Measurements from ENCODE around the gene MRPL18.
"Not testable (repeated sequence)": the region's sequence is repeated elsewhere in the genome, so short reads cannot be mapped to it uniquely, and the experiment has no call there.

Gene MRPL18

DNA sequence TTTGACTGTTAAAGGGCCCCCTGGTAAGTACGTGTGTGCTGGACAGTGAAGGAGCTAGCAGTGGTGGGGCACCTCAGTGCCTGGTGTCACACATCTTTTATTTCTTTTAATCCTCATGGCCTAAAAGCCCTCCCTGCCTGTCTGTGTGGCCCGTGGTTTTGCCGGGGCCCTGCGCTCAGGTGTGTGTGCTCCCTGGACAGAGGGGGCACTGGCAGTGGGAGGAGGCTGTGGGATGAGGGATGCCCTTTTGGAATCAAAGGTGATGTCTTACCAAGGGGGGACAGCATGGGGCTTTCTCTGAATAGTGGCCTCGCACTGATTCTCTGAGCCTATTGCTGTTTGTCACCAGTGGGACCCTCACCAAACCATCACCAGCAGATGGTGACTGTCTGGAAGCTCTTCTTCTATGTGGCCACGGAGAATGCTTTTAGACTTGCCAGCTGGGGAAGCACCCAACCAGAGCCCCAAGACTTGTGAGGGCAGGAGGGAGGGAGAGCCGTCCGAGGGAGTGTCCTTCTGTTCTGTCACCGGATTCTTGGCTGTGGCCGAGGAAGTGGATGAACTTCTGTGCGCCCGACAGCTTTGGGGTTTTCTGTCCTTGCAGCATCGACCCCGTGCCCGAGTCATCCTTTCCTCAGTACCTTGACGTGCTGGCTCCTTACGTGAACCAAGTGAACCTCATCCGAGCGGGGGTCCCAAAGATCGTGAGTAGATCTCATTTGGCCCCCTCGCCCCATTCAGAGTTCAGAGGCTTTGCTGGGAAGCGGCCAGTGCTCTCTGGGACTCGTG, 27.9 kb downstream of the MRPL18 start:
- DNase-seq, result no peak

GRCh38 chr6:159819098-159819497, 28.8 kb downstream of the MRPL18 start:
- DNase-seq, result no peak

DNA sequence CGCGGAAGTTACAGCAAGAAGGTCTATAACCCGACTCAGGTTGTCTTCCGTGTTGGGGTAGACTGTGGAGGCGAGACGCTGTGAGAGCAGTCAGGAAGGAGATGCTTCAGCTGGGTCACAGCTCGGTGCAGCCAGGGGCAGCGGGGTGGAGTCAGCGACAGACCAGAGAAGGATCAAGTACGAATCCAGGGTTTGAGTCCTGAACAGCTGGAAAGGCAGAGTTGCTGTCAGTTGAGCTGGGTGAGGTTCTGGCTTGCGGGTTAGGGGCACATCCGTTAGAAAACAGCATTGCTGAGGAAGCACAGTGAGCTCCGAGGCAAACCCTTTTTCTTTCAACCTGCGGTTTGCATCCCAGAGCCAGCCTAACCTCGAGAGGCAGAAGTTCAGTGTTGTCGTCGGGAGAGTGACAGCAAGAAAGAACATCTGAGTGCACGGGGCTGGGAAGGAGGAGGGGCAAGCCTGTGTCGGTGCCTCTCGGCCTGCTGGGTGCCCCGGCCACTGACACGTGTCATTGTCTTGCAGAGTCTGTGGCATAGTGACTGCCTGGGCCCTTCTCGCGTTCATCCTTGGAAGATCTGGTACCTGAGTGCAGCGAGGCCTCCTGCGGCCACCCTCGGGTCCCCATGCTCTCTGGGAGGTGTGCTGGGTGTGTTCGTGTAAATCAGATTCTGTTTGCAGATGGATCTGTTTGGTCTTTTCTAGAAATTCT, 29.8 kb downstream of the MRPL18 start:
- DNase-seq, result no peak

GRCh38 chr6:159821122-159821521, 30.9 kb downstream of the MRPL18 start:
- DNase-seq, result no peak

GRCh38 chr6:159821726-159822125, 31.5 kb downstream of the MRPL18 start:
- DNase-seq, result no peak

DNA sequence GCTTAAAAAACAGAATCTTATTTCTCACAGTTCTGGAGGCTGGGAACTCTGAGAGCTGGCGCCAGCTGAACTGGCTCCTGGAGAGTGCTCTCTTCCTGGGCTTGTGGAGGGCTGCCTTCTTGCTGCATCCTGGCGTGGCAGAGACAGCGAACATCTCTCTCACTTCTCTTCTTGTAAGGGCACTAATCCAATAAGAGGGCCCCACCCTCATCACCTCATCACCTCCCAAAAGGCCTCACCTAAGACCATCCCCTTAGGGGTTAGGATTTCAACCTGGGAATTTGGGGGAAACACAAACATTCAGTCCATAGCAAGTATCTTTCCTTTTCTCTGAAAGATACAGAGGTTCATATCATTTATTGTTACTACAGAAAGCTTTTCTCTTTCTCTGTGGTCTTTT, 33.7 kb downstream of the MRPL18 start:
- no peak for DNase-seq

DNA sequence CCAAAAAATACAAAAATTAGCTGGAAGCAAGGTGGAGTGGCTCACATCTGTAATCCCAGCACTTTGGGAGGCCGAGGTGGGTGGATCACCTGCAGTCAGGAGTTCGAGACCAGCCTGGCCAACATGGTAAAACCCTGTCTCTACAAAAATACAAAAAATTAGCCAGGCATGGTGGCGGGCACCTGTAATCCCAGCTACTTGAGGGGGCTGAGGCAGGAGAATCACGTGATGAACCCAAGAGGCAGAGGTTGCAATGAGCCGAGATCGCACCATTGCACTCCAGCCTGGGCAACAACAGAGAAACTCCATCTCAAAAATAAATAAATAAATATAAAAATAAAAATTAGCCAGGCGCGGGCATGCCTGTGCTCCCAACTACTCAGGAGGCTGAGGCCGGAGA, 34.4 kb downstream of the MRPL18 start:
- DNase-seq, result not testable (repeated sequence)

DNA sequence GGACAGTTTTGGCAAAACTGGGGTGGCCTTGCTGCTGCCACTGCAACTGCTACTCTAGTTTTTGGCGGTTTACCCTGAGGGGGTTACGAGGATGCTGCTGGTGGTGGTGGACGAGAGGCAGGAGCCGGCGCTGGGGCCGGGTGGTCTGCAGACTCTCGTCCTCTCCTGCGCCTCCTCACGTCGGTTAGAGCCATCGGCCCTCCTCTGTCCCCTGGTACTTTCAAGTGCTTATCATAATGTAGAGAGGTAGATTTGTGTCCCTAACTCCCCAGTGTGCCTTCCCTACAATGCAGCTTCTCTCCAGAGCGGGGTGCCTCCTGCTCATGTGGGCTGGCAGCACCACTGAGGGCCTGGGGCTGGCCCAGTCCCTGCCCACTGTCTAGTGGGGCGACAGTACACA, 35.7 kb downstream of the MRPL18 start:
- no peak for DNase-seq

- no peak for DNase-seq
Observed at GRCh38 chr6:159826968-159827647, 36.8 kb downstream of the MRPL18 start.

DNA sequence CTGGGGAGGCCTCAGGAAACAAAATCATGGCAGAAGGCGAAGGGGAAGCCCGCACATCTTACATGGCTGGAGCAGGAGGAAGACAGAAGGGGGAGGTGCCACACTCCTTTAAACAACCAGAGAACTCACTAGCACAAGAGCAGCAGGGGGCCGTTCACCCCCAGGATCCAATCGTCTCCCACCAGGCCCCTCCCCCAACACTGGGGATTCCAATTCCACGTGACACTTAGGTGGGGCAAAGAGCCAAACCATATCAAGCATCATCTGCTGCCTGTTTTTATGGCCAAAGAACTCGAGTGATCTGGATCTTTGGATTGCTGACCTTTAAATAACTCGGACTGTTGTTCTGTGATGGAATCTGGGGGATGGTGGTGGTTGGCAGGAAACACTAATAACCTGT, 37.8 kb downstream of the MRPL18 start:
- DNase-seq, result peak; percentile 47

DNA sequence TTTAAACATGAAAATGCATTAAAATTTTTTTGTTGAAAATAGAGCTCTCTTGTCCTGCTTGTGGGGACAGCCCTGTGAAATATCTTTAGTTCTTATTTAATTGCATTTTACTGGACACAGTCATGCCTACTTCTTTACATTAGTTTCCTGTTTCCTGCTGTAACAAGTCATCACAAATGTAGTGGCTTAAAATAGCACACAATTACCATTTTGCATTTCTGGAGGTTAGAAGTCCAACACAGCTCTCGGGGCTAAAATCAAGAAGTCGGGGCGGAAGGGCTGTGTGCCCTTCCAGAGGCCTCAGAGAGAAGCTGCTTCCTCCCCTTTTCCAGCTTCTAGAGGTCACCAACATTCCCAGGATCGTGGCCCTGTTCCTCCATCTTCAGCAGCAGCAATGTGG, 39.3 kb downstream of the MRPL18 start:
- DNase-seq, result peak; percentile 27

- no peak for DNase-seq
Observed at GRCh38 chr6:159830501-159831372, 40.5 kb downstream of the MRPL18 start.

- DNase-seq, result no peak
Observed at GRCh38 chr6:159831373-159831679, 41.1 kb downstream of the MRPL18 start.

DNA sequence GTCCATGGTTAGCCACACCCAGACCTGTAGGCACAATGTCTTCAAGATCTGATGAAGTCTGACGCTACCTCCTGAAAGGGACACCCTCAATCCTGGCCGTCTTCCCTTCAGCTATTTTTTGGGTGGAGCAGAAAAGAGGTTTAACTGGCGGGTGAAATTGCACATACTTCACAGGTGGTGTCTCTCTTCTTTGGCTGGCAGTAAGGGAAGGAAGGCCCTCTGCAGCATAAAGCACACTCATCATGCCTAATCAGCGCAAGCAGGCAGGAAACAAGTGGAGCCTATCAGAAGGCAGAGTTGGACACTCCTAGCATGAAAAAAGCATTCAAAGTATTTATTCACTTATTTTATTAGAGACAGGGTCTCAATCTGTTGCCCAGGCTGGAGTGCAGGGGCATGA, 42.7 kb downstream of the MRPL18 start:
- DNase-seq, result no peak

DNA sequence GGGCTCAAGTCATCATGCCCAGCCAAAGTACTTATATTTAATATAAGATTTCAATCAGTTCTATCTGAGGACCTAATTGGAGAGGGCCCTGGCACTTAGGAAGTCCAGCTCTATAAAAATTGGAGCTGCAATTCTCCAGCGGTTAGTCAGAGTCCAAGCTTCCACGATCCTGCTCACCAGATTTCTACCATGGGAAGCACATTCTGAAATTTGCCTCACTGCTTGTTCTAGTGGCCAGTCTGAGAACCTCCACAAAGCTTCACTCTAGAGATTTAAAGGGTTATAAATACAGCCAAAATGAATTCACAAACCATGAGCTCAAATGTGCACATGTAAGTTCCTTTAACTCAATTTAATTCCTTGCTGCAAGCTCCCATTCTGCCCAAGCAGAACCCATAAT, 43.3 kb downstream of the MRPL18 start:
- peak; percentile 30 for DNase-seq

DNA sequence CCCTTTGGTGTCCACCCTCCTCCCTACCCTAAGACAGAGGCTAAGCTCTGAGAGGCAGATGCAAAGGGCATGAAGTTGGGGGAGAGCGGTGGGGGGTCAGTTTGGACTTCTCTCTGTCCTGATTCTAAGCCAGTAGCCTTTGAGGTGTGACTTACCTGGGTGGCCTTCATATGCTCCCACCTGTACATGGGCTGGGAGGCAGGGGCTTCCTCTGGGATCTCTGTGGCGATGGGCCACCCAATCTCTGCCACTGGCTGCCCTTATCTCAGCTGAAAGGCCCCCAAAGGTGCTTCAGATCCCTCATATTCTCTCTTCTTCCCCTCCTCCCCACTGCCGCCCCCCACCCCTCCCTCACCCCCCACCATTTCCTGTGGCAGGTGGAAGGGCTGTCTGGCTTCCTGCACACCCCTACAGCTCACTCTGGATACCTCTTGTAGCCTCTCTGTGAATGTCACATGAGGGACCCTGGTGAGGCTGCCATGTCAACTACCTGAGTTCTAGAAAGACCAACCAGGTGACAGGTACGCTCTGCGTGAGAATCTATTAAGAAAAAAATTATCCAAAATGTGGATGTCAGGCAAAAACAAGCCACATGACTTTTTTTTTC, 43.8 kb downstream of the MRPL18 start:
- DNase-seq, result no peak

DNA sequence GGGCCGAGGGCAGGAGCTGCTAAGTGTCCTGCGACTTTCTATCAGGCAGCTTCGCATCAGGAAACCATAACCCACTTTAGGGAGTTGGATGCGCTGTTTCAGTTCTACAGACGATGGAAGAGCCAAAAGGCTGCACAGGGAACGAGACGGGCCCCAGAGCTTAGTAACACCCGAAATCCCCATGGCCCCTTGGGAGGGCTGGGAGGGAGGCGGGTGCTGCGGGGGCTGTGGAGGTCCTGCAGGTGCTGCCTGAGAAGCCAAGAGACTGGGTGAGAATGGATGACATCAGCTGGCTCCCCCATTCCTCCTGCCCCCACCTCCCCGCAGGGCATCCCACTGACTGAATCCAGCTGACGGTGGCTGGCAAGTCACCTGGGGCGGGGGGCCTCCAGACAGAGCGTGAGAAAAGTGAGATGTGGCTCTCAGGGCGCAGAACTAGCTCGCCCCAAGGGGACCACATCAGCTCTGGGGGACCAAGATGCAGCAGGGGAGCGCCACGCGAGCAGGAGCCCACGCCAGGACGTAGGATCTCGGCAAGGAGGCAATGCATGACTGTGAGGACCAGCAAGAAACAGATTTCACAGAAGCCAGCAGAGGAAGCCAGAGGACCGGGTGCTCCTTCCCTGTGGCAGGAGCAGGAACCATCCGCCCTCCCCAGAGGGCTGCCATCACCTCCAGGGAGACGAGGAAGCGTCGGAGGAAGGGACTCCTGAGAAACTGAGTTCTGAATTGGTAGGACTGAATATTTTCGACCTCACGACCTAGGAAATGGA, 46.6 kb downstream of the MRPL18 start:
- DNase-seq, result no peak

GRCh38 chr6:159837511-159837910, 47.2 kb downstream of the MRPL18 start:
- no peak for DNase-seq

GRCh38 chr6:159838020-159838744, 47.9 kb downstream of the MRPL18 start:
- DNase-seq, result no peak

DNA sequence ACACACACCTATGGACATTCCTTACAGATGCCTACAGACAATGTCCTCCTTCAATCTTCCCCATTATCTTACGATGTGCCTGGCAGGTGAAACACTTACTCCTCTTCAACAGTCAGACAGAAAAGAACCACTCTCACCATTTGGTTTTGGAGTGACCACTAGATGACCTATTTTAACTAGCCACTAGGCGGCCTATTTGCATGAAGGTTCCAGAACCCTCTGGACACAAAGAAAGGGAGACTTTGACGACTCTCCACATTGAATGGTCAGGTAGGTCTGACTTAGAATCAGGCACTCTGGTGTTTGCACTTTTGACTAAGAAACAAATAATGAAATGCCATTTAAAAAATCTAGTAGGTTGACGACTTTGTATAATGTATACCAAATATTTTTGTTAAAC, 51.8 kb downstream of the MRPL18 start:
- no peak for DNase-seq
